Stomach (tissue), 9 donors: ENCODE measurements around the gene SCRN1. TPM values are rescaled to one million over a fixed set of nuclear protein-coding genes. Genes with fewer than 3 reads are reported as not detected.

Experiments
- DNase-seq, 2 donors: peaks; one replicate each; pipeline versions ENCODE4 v3.0.0 to v3.0.0-alpha.2; 2013 to 2019
- H3K27ac ChIP-seq, 5 donors: fragments of 200-600 bp in 4 of 5; sonication (generic) in 4 of 5; one replicate each; pipeline ENCODE4 v1.5.1; 2013 to 2019; ENCODE audit warnings: mild to moderate bottlenecking in 1 of 5, moderate library complexity in 1 of 5
- H3K27me3 ChIP-seq, 3 donors: fragments of 200-600 bp; sonication (generic); one replicate each; pipeline ENCODE4 v1.5.1; 2017 to 2019; ENCODE audit warnings: mixed run types in 1 of 3
- H3K36me3 ChIP-seq, 4 donors: fragments of 200-600 bp; sonication (generic); 1 replicate in 3 of 4; 2 replicates in 1 of 4; pipeline ENCODE4 v1.5.1; 2016 to 2019
- H3K4me1 ChIP-seq, 4 donors: fragments of 200-600 bp; sonication (generic); one replicate each; pipeline ENCODE4 v1.5.1; 2016 to 2019
- H3K4me3 ChIP-seq, 4 donors: fragments of 200-600 bp; sonication (generic) in 3 of 4; one replicate each; pipeline ENCODE4 v1.5.1; 2016 to 2019; ENCODE audit warnings: mild to moderate bottlenecking in 1 of 4
- H3K9me3 ChIP-seq, 4 donors: fragments of 200-600 bp; sonication (generic); one replicate each; pipeline ENCODE4 v1.5.1; 2016 to 2019
- CTCF ChIP-seq, 7 experiments: fragments of 450-650 bp in 4 of 7; fragments of 200-600 bp in 3 of 7; sonication (generic) in 3 of 7; IDR thresholded peaks; one replicate each; pipeline ENCODE4 v1.5.1; 2016 to 2019; ENCODE audit warnings: antibody characterized with exemption in 7 of 7, control low read depth in 2 of 7, mild to moderate bottlenecking in 1 of 7
- EP300 ChIP-seq: sonication (generic); formaldehyde crosslinking; IDR thresholded peaks from one replicate; pipeline ENCODE4 v1.6.1; 2017; ENCODE audit warnings: antibody characterized with exemption
- POLR2A ChIP-seq, 4 donors: fragments of 450-650 bp; IDR thresholded peaks; one replicate each; pipeline ENCODE4 v1.6.1; 2016; ENCODE audit warnings: antibody characterized with exemption in 4 of 4, control low read depth in 2 of 4, mild to moderate bottlenecking in 1 of 4, moderate library complexity in 1 of 4
- POLR2AphosphoS5 ChIP-seq, 3 donors: sonication (generic); formaldehyde crosslinking; IDR thresholded peaks; one replicate each; pipeline ENCODE4 v1.6.1; 2016; ENCODE audit warnings: antibody characterized with exemption in 3 of 3
- WGBS, 5 donors: extraction: QIAGEN DNeasy Blood & Tissue Kit in 3 of 5; methylation state at CpG; one replicate each; pipeline versions ENCODE4 v1.1.5 to v1.1.7; 2013 to 2018; 5-methylcytosine and 5-hydroxymethylcytosine counted together
- intact Hi-C: fragments of 100-400 bp; cut with DNase I; formaldehyde crosslinking; loops from one replicate; pipeline ENCODE4 v1.15.1; 2023; ENCODE audit warnings: low total_unique reads
- polyA plus RNA-seq, 3 donors: library from polyadenylated mRNA; stranded (reverse); fragments of 200-250 nt; gene quantifications; one replicate each; pipeline ENCODE4 v1.2.3, GENCODE V29; 2013
- total RNA-seq, 5 donors: library from RNA; depleted of rRNA; stranded (reverse); fragments of >200 nt; gene quantifications; one replicate each; pipeline versions ENCODE4 v1.1.0 to v1.2.3, GENCODE V29; 2014 to 2016
- donor health status: healthy with polysubstance abuse.
- donor health status: Bipolar disorder and iron deficiency.
- donor health status: healthy.

SCRN1 gene
- total and polyA plus RNA-seq, 8 donors, result 0.87 to 57.2 (median 22.9) TPM

- no peak for DNase-seq
- TF ChIP-seq EP300 (no peak), CTCF (IDR thresholded peaks at IDR 0.05) (no peak), POLR2AphosphoS5 (IDR thresholded peaks at IDR 0.05) (no peak), POLR2A (IDR thresholded peaks at IDR 0.05) (no peak)
Observed at GRCh38 chr7:29888006-29888405, 101.6 kb downstream of the SCRN1 start.

DNA sequence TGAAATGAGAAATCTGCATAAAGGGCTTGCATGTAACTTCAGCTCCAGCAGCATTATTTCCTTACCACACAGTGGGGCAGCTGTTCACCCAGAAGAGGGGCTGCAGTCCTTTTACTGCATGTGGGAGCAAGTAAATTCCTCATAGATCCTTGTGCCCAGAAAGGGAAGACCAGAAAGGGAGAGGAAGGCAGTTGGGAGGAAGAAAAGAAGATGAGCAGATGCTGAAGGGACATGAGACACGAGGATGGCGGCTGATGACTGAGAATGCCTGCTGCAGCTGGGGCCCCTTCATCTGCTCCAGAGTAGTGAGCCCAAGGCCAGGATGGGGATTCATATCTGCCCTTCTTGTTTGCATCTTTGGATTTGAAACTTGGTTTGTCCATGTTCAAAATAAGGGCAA is 102.8 kb downstream of the SCRN1 start:
- Histone ChIP-seq H3K36me3 (peaks cover 0 to 36% (median 12%) of the 10 kb centered on the region in 4 donors), H3K27ac (no peak overlapping the region), H3K4me3 (no peak overlapping the region), H3K27me3 (peaks cover 0 to 5% (median 0%) of the 10 kb centered on the region in 3 donors), H3K9me3 (no peaks in the 10 kb centered on the region), H3K4me1 (peaks cover 9 to 27% (median 19%) of the 10 kb centered on the region in 4 donors)
- 86 to 100% (median 98%) methylated on average over 2 of the region's 2 CpGs for WGBS, 5 donors
- no peak for TF ChIP-seq CTCF (IDR thresholded peaks at IDR 0.05)
- no peak for TF ChIP-seq POLR2AphosphoS5 (IDR thresholded peaks at IDR 0.05)
- no peak for TF ChIP-seq POLR2A (IDR thresholded peaks at IDR 0.05)
- no peak for TF ChIP-seq EP300
- no peak for DNase-seq
- intact Hi-C loops, result no loop called here

More at GRCh38 chr7:29888006-29888405, 101.6 kb downstream of the SCRN1 start:
- peaks cover 0 to 42% (median 12%) of the 10 kb centered on the region in 4 donors for H3K36me3 ChIP-seq
- H3K27me3 ChIP-seq, result peaks cover 0 to 5% (median 0%) of the 10 kb centered on the region in 3 donors
- no peak overlapping the region for H3K27ac ChIP-seq
- WGBS, 5 donors, result 81 to 94% (median 90%) methylated on average over 3 to 7 of the region's 7 CpGs
- peaks cover 9 to 27% (median 19%) of the 10 kb centered on the region in 4 donors for H3K4me1 ChIP-seq
- H3K9me3 ChIP-seq, result no peaks in the 10 kb centered on the region
- intact Hi-C loops, result no loop called here
- H3K4me3 ChIP-seq, result no peak overlapping the region

DNA sequence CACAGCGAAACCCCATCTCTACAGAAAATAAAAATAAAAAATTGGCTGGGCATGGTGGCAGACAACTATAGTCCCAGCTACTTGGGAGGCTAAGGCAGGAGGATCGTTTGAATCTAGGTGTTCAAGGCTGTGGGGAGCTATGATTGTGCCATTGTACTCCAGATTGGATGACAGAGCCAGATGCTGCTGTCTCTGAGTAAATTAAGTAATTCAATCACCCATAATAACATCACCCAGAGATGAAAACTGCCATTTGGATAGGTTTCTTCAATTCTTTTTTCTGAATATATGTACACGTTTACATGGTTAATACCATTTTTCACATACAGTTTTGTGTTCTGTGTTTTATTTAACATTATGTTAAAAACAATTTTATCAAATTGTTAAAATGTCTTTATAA is 104.0 kb downstream of the SCRN1 start:
- intact Hi-C loops, result no loop called here
- H3K27me3 ChIP-seq, result peaks cover 0 to 5% (median 0%) of the 10 kb centered on the region in 3 donors
- H3K4me1 ChIP-seq, result peaks cover 9 to 29% (median 22%) of the 10 kb centered on the region in 4 donors
- H3K36me3 ChIP-seq, result peaks cover 0 to 26% (median 12%) of the 10 kb centered on the region in 4 donors
- no peak for DNase-seq
- 83 to 94% (median 91%) methylated on average over 3 of the region's 3 CpGs for WGBS, 5 donors
- no peak overlapping the region for H3K27ac ChIP-seq
- TF ChIP-seq POLR2A (IDR thresholded peaks at IDR 0.05) (no peak), CTCF (IDR thresholded peaks at IDR 0.05) (no peak)
- no peak overlapping the region for H3K4me3 ChIP-seq
- H3K9me3 ChIP-seq, result no peaks in the 10 kb centered on the region

GRCh38 chr7:29884399-29885272 is 105.0 kb downstream of the SCRN1 start:
- Histone ChIP-seq H3K4me1 (peaks cover 9 to 34% (median 22%) of the 10 kb centered on the region in 4 donors), H3K36me3 (peaks cover 0 to 16% (median 9%) of the 10 kb centered on the region in 4 donors), H3K4me3 (peak overlapping the region; percentile 49 to 56 (median 53)), H3K27ac (peak overlapping the region; percentile 38 to 74 (median 55)), H3K9me3 (no peaks in the 10 kb centered on the region), H3K27me3 (peaks cover 0 to 5% (median 0%) of the 10 kb centered on the region in 3 donors)
- peak in 2 of 7 experiments; percentile 11 to 12 for TF ChIP-seq CTCF (IDR thresholded peaks at IDR 0.05)
- no peak for TF ChIP-seq EP300
- TF ChIP-seq POLR2A (IDR thresholded peaks at IDR 0.05), result no peak
- TF ChIP-seq POLR2AphosphoS5 (IDR thresholded peaks at IDR 0.05), result no peak
- WGBS, 5 donors, result 17 to 46% (median 19%) methylated on average over 18 to 28 of the region's 28 CpGs
- intact Hi-C loops, result no loop called here
- peak; percentile 75 to 78 for DNase-seq
